ENCODE data around the gene PPARD.
"Not testable (repeated sequence)": the region's sequence is repeated elsewhere in the genome, so short reads cannot be mapped to it uniquely, and the experiment has no call there.

PPARD gene

DNA sequence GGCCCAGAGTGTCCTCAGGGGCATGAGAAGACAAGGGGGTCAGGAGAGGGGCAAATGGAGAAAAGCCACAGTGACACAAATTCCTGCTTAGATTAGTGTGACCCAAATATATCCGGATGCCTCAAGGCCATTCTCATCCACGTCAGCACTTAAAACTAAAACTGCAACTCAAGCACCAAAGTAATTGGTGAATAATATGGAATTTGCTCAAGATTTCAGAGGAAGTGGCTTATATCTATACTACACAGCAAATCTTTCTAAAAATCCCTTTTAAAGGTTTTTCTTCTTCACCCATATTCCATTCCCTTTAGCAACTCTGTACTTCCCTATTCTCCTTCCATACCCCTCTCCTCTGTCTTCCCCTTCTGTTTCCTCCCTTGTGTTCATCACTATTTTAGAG is 29.6 kb upstream of the PPARD start:
- no peak for DNase-seq

DNA sequence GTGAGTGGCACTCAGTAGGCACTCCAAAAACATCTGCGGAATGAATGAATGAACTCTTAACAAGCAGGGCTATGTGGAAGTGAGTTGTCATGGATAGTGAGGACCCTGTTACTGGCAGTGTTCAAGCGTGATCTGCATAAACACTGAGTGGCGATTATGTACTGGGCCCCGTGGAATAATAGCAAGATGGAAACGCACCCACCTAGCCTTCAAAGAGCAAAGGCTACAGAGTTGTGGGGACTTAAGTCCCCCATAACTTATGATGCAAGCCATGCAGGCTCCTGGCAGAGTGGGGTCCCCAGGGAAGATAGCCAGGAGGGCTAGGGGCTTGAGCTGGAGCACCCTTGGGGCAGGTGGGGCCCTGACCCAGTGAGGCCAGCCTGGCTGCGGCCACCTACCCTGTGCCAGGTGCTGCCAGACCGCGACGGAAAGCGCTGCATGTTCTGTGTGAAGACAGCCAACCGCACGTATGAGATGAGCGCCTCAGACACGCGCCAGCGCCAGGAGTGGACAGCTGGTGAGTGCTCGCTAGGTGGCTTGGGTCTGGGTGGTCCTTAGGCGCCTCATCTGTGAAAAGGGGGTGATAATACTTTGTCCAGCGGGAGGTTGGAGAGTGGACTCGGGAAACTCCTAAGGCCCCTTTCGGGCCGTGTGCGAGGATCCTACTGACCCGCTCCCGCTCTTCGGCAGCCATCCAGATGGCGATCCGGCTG is 24.7 kb upstream of the PPARD start:
- no peak for DNase-seq

GRCh38 chr6:35318196-35319171 is 23.9 kb upstream of the PPARD start:
- DNase-seq = no peak

- DNase-seq = no peak
These were observed 22.9 kb upstream of the PPARD start for GRCh38 chr6:35319346-35320030.

DNA sequence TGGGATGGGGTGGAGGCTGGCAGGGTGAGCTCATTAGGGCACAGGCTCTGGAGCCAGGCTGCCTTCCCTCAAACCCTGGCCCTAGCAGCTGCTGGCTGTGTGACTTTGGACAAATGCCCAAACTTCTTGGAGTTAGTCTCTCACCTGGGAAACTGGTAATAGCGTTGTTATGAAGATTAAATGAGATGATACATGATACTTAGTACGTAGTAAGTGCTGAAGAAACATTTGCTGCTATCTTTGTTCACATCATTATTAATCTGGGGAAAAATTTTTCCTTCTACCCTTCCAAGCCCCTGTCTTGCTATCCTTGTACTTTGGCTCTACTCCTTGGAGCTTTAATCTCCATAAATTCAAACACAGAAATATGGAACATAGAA is 22.3 kb upstream of the PPARD start:
- no peak for DNase-seq

DNA sequence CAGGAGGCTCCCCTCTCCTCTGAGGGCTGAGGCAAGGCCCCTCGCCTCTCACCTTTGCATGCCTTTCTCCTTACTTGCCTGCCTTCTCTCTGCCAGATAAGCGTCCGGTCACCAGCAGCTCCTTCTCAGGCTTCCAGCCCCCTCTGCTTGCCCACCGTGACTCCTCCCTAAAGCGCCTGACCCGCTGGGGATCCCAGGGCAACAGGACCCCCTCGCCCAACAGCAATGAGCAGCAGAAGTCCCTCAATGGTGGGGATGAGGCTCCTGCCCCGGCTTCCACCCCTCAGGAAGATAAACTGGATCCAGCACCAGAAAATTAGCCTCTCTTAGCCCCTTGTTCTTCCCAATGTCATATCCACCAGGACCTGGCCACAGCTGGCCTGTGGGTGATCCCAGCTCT is 21.3 kb upstream of the PPARD start:
- DNase-seq = no peak

DNA sequence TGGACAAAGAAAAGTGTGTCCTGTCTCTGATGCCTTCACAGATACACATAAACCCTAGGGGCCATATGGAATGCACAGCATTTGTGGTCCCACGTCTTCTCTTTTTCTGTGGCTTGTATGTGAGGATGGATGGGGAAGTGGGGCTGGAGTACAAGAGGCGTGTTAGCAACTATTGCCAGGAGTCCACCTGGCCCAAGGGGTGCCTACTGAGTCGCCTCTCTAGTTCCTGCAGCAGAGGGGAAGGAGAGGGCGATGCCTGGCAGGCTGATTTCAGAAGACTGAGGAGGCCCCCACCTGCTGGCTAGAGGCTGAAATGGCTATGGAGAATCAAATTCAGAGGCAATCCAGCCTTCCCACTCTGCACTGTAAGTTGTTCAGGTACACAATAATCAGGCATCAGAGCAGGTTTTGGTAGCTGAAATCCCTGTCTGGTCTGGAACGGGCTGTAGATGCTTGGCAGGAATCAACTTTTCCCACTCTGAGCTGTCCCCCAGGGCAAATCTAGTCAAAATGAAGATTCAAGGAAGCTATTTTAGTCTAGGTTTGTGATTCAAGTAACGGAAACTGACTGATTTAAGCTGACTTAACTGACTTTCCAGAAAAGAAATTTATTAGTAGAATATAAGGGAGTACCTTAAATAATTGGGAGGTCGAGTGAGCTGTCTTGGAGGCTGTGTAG is 14.9 kb upstream of the PPARD start:
- peak; percentile 65 for DNase-seq

DNA sequence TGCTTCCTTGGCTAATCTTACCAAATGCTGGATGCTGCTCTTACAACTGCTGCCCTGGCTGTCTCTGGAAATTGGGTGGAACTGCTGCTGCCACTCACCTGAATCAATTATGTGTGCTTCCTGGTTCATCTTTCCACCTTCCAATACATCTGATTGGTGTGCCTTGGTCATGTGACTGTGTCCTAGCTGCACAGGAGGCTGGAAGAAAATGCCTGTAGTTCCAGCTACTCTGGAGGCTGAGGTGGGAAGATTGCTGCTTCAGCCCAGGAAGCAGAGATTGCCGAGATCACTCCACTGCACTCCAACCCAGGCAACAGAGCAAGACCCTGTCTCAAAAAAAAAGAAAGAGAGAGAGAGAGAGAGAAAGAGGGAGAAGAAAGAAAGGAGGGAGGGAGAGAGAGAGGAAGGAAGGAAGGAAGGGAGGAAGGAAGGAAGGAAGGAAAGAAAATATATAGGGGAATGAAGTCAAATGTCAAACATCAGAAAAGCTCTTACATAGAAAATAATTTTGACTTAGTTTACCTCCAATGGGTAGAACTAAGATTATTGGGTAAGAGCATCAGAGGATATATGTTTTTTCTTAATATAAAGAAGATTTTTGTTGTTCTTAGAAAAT is 14.1 kb upstream of the PPARD start:
- DNase-seq = no peak

DNA sequence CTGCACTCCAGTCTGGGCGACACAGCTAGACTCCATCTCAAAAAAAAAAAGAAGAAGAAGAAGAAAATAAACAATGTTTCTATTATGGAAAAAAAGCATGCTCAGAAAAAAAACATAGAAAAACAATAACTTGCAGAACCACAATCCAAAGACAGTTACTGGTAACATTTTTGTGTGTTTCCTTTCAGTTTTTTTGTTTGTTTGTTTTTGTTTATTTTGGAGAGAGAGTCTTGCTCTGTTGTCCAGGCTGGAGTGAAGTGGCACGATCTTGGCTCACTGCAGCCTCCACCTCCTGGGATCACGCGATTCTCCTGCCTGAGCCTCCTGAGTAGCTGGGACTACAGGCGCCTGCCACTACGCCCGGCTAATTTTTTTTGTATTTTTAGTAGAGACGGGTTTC is 13.4 kb upstream of the PPARD start:
- not testable (repeated sequence) for DNase-seq

DNA sequence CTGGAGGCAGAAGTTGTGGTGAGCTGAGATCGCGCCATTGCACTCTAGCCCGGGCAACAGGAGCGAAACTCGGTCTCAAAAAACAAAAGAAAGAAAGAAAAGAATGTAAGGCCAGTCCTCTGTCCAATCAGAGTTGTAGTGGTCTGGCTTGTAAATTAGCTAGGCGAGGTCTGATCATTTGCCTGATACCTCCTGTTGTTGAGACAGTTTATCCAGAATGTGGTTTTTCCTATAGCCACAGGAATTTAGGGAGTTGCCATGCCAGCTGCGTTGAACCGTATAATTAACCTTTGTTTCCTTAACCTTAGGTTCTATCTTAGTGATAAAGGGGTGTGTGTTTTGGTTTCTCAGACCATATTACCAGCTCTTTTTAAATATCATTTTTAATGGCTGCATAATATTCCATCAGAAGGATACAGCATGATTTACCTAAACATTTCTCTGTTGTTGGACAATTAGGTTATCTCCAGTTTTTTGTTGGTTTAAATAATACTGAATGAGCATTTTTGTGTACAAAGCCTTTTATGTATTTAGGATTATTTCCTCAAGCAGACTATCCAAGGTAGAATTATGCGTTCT is 11.7 kb upstream of the PPARD start:
- DNase-seq = no peak

DNA sequence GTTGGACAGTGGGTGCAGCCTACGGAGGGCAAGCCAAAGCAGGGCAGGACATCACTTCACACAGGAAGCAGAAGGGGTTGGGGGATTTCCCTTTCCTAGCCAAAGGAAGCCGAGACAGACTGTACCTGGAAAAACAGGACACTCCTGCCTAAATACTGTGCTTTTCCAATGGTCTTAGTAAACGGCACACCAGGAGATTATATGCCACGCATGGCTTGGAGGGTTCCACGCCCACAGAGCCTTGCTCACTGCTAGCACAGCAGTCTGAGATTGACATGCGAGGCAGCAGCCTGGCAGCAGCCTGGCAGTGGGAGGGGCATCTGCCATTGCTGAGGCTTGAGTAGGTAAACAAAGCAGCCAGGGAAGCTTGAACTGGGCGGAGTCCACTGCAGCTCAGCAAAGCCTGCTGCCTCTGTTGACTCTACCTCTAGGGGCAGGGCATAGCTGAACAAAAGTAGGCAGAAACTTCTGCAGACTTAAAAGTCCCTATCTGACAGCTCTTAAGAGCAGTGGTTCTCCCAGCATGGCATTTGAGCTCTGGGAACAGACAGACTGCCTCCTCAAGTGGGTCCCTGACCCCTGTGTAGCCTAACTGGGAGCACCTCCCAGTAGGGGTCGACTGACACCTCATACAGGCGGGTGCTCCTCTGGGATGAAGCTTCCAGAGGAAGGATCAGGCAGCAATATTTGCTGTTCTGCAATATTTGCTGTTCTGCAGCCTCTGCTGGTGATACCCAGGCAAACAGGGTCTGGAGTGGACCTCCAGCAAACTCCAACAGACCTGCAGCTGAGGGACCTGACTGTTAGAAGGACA is 10.1 kb upstream of the PPARD start:
- DNase-seq = peak; percentile 24

GRCh38 chr6:35341557-35341956 is 801 bp upstream of the PPARD start:
- DNase-seq = no peak

DNA sequence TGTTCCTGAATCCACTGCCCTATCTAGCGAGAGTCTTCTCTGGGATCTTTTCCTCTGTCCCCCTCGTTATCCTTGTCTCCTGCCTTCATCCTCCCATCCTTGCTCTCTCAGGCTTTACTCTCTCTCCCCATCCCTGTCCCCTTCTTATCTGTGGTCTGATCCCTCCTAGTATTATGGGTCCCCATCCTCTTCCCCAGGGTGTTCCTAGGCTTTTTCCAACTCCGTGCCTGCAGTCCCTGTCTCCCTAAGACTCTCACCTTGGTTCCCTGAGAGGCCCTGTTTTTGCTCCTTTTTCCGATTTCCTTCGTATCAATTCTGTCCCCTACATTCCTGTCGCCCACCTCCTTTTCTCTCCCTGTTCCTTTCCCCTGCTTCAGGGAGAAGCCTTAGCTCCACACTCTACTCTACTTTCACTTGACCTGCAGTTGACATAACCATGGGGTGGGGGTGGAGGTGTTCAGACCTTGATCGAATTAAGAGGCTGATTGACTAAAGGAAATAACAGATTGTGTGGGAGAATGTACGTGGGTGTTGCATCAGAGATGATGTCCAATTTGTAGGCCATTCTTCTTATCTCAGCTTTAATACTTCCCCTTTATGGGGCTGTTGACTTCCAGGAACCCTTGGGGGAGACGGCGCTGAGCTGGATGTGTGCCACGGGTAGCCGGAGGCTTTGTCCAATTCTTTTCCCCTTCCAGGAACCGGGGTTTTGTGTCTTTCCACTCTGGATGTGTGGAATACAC is 905 bp downstream of the PPARD start:
- no peak for DNase-seq

DNA sequence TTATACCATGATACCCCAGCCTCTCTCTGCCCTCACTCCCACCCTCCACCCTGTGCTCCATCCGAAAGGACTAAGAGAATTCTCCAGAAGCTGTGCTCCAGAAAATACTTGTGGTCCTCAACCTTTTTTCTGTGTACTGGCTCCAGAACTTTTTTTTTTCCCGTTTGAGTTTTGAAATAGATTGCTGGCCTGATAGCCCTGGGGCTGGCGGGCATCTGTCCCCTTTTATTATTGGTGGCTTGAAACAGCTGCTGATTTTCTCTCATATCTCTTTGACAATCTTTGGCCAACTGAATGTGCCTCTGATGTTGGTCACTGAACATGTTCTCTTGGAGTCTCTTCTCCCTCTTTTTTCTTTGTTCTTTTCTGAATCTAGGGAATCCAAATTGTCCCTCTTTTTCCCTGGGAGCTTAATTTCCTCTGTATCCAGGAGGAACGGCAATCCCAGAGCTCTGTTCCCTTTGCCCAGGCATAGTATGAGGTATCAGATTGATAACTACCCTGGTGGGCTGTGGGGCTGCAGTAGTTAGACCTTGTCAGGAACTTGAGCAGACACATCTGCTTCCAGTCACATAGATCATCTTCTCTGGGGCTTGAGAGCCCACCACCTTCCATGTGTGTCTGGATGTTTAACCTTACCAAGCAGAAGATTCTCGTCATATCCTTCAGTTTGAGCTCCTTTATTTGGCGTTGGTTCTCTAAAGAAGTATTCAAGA is 1.6 kb downstream of the PPARD start:
- DNase-seq = no peak

GRCh38 chr6:35351422-35351821 is 9.1 kb downstream of the PPARD start:
- no peak for DNase-seq

DNA sequence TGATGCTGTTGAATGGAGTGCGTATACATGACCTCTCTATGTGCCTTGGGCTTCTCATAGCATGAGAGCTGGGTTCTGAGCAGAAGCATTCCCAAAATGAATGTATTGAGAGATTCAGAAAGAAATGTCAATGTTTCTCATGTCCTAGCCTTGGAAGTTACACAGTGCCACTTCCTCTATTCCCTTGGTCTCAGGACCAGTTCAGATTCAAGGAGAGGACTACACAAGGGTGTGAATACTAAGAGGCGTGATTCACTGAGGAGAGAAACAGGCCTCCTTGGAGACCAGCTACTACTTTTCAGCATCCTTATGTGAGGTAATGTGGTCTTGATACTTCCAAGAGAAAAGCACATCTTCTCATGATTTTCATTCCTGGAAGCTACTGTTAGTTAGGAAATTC is 10.4 kb downstream of the PPARD start:
- no peak for DNase-seq

DNA sequence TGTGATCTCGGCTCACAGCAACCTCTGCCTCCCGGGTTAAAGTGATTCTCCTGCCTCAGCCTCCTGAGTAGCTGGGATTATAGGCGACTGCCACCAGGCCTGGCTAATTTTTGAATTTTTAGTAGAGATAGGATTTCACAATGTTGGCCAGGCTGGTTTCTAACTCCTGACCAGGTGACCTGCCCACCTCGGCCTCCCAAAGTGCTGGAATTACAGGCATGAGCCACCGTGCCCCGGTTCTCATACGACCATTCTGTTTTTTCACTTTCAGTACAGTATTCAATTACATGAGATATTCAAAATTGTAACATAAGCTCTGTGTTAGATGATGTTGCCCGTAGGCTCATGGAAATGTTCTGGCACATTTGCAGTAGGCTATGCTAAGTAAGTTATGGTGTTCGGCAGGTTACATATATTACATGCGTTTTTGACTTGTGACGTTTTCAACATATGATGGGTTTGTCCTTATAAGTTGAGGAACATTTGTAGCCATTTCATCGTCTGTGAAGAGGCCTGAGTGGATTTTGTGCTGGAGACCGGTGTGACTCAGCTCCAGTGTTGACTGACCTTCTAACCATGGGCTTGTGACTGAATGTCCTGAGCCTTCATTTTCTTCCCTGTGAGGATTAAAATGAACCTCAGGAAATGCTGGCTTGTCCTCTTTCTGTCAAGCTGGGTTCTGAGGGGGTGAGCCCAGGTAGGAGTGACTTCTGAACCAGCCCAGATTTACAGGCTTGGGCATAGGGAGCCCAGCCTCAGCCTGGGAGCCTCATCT is 12.2 kb downstream of the PPARD start:
- DNase-seq = no peak

DNA sequence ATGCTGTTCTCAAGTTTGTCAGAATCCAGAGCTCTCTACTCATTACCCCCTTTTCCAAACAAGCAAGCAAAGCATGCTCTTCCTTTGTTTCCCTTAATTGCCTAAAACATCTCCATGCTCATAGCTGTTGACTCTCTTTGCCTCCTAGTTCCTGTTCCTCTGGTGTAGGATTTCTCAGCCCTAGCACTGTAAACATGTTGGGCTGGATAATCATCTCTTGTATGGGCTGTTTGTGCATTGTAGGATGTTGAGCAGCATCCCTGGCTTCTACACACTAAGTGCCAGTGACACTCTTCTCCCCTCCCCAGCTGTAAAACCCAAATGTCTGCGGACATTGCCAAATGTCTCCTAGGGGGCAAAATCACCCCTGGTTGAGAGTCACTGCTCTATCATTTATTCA is 14.0 kb downstream of the PPARD start:
- DNase-seq = no peak

DNA sequence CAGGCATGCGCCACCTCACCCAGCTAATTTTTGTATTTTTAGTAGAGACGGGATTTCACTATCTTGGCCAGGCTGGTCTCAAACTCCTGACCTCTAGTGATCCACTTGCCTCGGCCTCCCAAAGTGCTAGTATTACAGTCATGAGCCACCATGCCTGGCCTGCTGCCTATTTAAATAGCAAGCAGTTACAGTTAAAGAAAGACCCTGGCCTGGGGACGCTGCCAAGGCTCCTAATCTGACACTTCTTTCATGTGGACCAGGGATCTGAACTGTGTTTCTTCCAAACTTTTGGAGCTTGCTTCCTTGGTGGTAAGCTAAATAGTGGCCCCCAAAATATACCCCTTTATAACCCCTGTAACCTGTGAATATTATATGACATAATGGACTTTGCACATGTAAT is 15.3 kb downstream of the PPARD start:
- DNase-seq = no peak
